Liver (tissue), 9 donors: Measurements from ENCODE around the gene CNPY4. TPM values are rescaled to one million over a fixed set of nuclear protein-coding genes. Genes with fewer than 3 reads are reported as not detected.

Experiments used
- DNase-seq: peaks from one replicate; pipeline ENCODE4 v3.0.0-alpha.2; 2017; ENCODE audit warnings: low spot score
- H3K27ac ChIP-seq, 2 donors: one replicate each; pipeline ENCODE4 v1.7.0; 2013; ENCODE audit warnings: inconsistent platforms in 2 of 2, low read length in 2 of 2, control low read depth in 1 of 2, low read depth in 1 of 2, mild to moderate bottlenecking in 1 of 2
- H3K27me3 ChIP-seq, 4 donors: one replicate each; pipeline versions ENCODE4 v1.6.1 to v1.7.0; 2013; ENCODE audit warnings: low read length in 3 of 4, inconsistent platforms in 1 of 4, mild to moderate bottlenecking in 1 of 4, moderate library complexity in 1 of 4; ENCODE audit not compliant: control insufficient read depth in 4 of 4, insufficient read depth in 4 of 4
- H3K36me3 ChIP-seq, 4 donors: one replicate each; pipeline versions ENCODE4 v1.6.1 to v1.7.0; 2013; ENCODE audit warnings: low read length in 3 of 4, mild to moderate bottlenecking in 3 of 4, low read depth in 1 of 4, moderate library complexity in 1 of 4; ENCODE audit not compliant: control insufficient read depth in 4 of 4, insufficient read depth in 3 of 4
- H3K4me1 ChIP-seq, 4 donors: one replicate each; pipeline versions ENCODE4 v1.6.1 to v1.7.0; 2013; ENCODE audit warnings: low read length in 3 of 4, mild to moderate bottlenecking in 3 of 4, moderate library complexity in 1 of 4; ENCODE audit not compliant: control insufficient read depth in 4 of 4, insufficient read depth in 4 of 4
- H3K4me3 ChIP-seq, 3 donors: one replicate each; pipeline versions ENCODE4 v1.6.1 to v1.7.0; 2013; ENCODE audit warnings: low read length in 3 of 3, control low read depth in 1 of 3, low read depth in 1 of 3, mild to moderate bottlenecking in 1 of 3
- H3K9ac ChIP-seq, 2 donors: one replicate each; pipeline ENCODE4 v1.7.0; 2013; ENCODE audit warnings: low read length in 2 of 2, mild to moderate bottlenecking in 2 of 2, moderate library complexity in 2 of 2, control low read depth in 1 of 2, low read depth in 1 of 2
- H3K9me3 ChIP-seq, 4 donors: one replicate each; pipeline versions ENCODE4 v1.6.1 to v1.7.0; 2013; ENCODE audit warnings: low read length in 3 of 4; ENCODE audit not compliant: control insufficient read depth in 4 of 4
- FOXA1 ChIP-seq: IDR thresholded peaks from 2 replicates; pipeline ENCODE4 v1.6.1; 2016; ENCODE audit warnings: antibody characterized with exemption
- FOXA2 ChIP-seq: IDR thresholded peaks from 2 replicates; pipeline ENCODE4 v1.6.1; 2016; ENCODE audit warnings: antibody characterized with exemption
- GABPA ChIP-seq, 2 donors: IDR thresholded peaks in 1 of 2; conservative IDR thresholded peaks in 1 of 2; 2 replicates each; pipeline ENCODE4 v1.6.1; 2016; ENCODE audit warnings: antibody characterized with exemption in 2 of 2, mild to moderate bottlenecking in 1 of 2, moderate library complexity in 1 of 2
- HNF4A ChIP-seq, 2 donors: conservative IDR thresholded peaks; 2 replicates each; pipeline ENCODE4 v1.6.1; 2016; ENCODE audit warnings: antibody characterized with exemption in 2 of 2, mild to moderate bottlenecking in 2 of 2
- HNF4G ChIP-seq: IDR thresholded peaks from 2 replicates; pipeline ENCODE4 v1.6.1; 2016; ENCODE audit warnings: antibody characterized with exemption
- JUND ChIP-seq, 2 donors: IDR thresholded peaks; 2 replicates each; pipeline ENCODE4 v1.6.1; 2016; ENCODE audit warnings: antibody characterized with exemption in 2 of 2
- NR2F2 ChIP-seq: IDR thresholded peaks from 2 replicates; pipeline ENCODE4 v1.6.1; 2016; ENCODE audit warnings: antibody characterized with exemption
- RAD21 ChIP-seq, 2 donors: IDR thresholded peaks; 2 replicates each; pipeline ENCODE4 v1.6.1; 2016; ENCODE audit warnings: antibody characterized with exemption in 2 of 2, mild to moderate bottlenecking in 2 of 2
- RXRA ChIP-seq, 2 donors: IDR thresholded peaks; 2 replicates each; pipeline ENCODE4 v1.6.1; 2017 to 2018; ENCODE audit warnings: antibody characterized with exemption in 2 of 2, mild to moderate bottlenecking in 1 of 2
- SP1 ChIP-seq: IDR thresholded peaks from 2 replicates; pipeline ENCODE4 v1.6.1; 2018; ENCODE audit warnings: antibody characterized with exemption, mild to moderate bottlenecking
- TAF1 ChIP-seq: conservative IDR thresholded peaks from 2 replicates; pipeline ENCODE4 v1.6.1; 2016; ENCODE audit warnings: antibody characterized with exemption, mild to moderate bottlenecking
- YY1 ChIP-seq: IDR thresholded peaks from 2 replicates; pipeline ENCODE4 v1.6.1; 2016; ENCODE audit warnings: antibody characterized with exemption, mild to moderate bottlenecking
- WGBS: extraction: QIAGEN DNeasy Blood & Tissue Kit; methylation state at CpG from one replicate; pipeline ENCODE4 v1.1.7; 2013; 5-methylcytosine and 5-hydroxymethylcytosine counted together
- polyA plus RNA-seq, 2 donors: library from polyadenylated mRNA; stranded (reverse) in 1 of 2; unstranded in 1 of 2; fragments of 200-250 nt in 1 of 2; fragments of >200 nt in 1 of 2; fragmentation: Nextera tagmentation in 1 of 2; extraction: Ambion mirVana in 1 of 2; gene quantifications; one replicate each; pipeline versions ENCODE4 v1.2.1 to v1.2.3, GENCODE V29; 2013 to 2015
- total RNA-seq, 2 donors: library from RNA; depleted of rRNA; stranded (reverse); fragments of >200 nt; gene quantifications; one replicate each; pipeline ENCODE4 v1.2.3, GENCODE V29; 2014
- TF ChIP-seq, protein P1 (sequence below): IDR thresholded peaks from 2 replicates; pipeline ENCODE4 v1.6.1; 2016; ENCODE audit warnings: antibody characterized with exemption
- TF ChIP-seq, protein P2 (sequence below): IDR thresholded peaks from 2 replicates; pipeline ENCODE4 v1.6.1; 2016; ENCODE audit warnings: antibody characterized with exemption
- TF ChIP-seq, protein P3 (sequence below): IDR thresholded peaks from 2 replicates; pipeline ENCODE4 v1.6.1; 2016; ENCODE audit warnings: antibody characterized with exemption, mild to moderate bottlenecking
- TF ChIP-seq, protein P4 (sequence below): IDR thresholded peaks from 2 replicates; pipeline ENCODE4 v1.6.1; 2016; ENCODE audit warnings: antibody characterized with exemption
- donor health status: healthy.
- donor health status: healthy.
- donor health status: healthy.
- donor health status: healthy.
- donor health status: healthy.

CNPY4 gene
- total and polyA plus RNA-seq, 4 donors: 1.9 to 11.9 (median 3.8) TPM

DNA sequence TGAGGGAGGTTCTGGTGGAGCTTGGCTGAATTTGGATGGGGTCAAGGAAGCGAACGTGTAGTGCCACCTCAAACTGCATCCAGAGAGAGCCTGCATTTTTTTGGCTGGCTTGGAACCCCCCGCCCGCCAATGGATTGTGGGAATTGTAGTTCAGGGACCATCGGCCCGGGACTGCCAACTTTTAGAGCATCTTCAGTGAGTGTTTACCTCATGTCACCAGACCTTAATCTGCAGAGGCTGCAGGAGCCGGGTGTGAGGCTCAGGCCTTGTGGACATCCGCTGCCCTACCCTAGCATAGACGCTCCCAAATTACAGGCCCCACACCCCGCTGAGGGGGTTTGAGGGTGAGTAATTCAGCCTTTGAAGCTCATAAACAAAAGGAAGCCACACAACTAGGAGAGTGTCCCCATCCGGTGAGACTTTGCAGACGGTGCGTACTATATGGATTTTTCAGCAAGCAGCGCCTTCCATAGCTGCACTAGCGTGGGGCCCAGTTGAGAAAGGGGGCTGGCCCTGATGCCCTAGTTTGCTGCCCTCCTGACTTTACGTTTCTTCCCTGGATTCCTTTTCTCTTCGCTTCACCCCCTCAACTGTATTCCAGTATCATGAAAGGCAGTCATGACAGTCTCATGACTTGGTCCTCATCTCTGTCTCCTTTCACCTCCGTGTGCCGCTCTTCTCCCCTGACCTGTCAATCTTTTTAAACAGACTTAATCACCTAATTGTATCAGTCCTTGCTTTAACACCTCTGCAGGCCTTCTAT lies 717 bp downstream of the CNPY4 start:
- H3K27ac ChIP-seq: peak overlapping the region; percentile 60 to 86

DNA sequence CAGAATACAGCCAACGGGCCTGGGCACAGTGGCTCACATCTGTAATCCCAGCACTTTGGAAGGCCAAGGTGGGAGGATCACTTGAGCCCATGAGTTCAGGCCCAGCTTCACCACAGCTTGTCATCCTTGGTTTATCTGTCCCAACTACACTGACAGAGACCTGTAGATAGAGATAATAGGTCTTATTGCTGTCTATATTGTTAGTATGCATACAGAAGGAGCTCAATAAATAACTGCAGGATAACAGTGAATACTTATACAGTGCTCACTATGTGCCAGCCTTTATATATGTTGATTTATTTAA lies 1.3 kb downstream of the CNPY4 start:
- peaks cover 3 to 28% (median 22%) of the 10 kb centered on the region in 4 donors for H3K4me1 ChIP-seq
- H3K27ac ChIP-seq: no peak overlapping the region
- TF ChIP-seq, protein P1, sequence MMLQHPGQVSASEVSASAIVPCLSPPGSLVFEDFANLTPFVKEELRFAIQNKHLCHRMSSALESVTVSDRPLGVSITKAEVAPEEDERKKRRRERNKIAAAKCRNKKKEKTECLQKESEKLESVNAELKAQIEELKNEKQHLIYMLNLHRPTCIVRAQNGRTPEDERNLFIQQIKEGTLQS: no peak
- TF ChIP-seq SP1 (no peak), NR2F2 (no peak), RXRA (IDR thresholded peaks at IDR 0.05) (no peak), FOXA1 (no peak), TAF1 (no peak)
- H3K9ac ChIP-seq: no peak overlapping the region
- H3K27me3 ChIP-seq: no peaks in the 10 kb centered on the region
- DNase-seq: no peak
- WGBS: 61% methylated on average over 1 of the region's 1 CpG
- no peaks in the 10 kb centered on the region for H3K9me3 ChIP-seq
- peak overlapping the region in 1 of 3 donors; percentile 83 for H3K4me3 ChIP-seq
- no peaks in the 10 kb centered on the region for H3K36me3 ChIP-seq

More for the DNA sequence above, 717 bp downstream of the CNPY4 start:
- H3K9me3 ChIP-seq: no peaks in the 10 kb centered on the region
- H3K4me3 ChIP-seq: peak overlapping the region; percentile 47 to 83 (median 48)
- DNase-seq: peak; percentile 68
- no peaks in the 10 kb centered on the region for H3K36me3 ChIP-seq
- H3K4me1 ChIP-seq: peaks cover 3 to 26% (median 21%) of the 10 kb centered on the region in 4 donors
- H3K9ac ChIP-seq: no peak overlapping the region
- 29% methylated on average over 19 of the region's 19 CpGs for WGBS
- TF ChIP-seq FOXA2: no peak
- H3K27me3 ChIP-seq: no peaks in the 10 kb centered on the region

DNA sequence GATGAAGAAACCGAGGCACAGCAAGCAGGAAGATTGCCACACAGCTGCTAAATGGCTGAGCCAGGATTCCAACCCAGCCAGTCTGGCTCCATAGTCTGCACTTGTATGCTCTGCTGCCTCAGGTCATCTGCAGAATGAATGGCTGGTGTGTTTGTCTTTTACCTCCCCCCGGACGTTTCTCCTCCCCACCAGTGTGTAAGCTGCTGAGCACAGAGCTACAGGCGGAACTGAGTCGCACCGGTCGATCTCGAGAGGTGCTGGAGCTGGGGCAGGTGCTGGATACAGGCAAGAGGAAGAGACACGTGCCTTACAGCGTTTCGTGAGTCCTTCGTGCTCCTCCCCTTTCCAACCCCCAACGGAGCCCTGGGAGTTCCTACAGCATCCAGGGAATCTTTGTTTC lies 2.6 kb downstream of the CNPY4 start:
- H3K4me3 ChIP-seq: no peak overlapping the region
- no peaks in the 10 kb centered on the region for H3K27me3 ChIP-seq
- no peaks in the 10 kb centered on the region for H3K9me3 ChIP-seq
- peaks cover 6 to 37% (median 25%) of the 10 kb centered on the region in 4 donors for H3K4me1 ChIP-seq
- no peak for DNase-seq
- TF ChIP-seq, protein P2, sequence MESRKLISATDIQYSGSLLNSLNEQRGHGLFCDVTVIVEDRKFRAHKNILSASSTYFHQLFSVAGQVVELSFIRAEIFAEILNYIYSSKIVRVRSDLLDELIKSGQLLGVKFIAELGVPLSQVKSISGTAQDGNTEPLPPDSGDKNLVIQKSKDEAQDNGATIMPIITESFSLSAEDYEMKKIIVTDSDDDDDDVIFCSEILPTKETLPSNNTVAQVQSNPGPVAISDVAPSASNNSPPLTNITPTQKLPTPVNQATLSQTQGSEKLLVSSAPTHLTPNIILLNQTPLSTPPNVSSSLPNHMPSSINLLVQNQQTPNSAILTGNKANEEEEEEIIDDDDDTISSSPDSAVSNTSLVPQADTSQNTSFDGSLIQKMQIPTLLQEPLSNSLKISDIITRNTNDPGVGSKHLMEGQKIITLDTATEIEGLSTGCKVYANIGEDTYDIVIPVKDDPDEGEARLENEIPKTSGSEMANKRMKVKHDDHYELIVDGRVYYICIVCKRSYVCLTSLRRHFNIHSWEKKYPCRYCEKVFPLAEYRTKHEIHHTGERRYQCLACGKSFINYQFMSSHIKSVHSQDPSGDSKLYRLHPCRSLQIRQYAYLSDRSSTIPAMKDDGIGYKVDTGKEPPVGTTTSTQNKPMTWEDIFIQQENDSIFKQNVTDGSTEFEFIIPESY: no peak
- no peak for TF ChIP-seq NR2F2
- no peak for TF ChIP-seq SP1
- no peak for TF ChIP-seq RAD21 (IDR thresholded peaks at IDR 0.05)
- TF ChIP-seq, protein P1: no peak
- H3K36me3 ChIP-seq: no peaks in the 10 kb centered on the region
- no peak overlapping the region for H3K27ac ChIP-seq
- WGBS: 57% methylated on average over 13 of the region's 13 CpGs
- no peak overlapping the region for H3K9ac ChIP-seq

DNA sequence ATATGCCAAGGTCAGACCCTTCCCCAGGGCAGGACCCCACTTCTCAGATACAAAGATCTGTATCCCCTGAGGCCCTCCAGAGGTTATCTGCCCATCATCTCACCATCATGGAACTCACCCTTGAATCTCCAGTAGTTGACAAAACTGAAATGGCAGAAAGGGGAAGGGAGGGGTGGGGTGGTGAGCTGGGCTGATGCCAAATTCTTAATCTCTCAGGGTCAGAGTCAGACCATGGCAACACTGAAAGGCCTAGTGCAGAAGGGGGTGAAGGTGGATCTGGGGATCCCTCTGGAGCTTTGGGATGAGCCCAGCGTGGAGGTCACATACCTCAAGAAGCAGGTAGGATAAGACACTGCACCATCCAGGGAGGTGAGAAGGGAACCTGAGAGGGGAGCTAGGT lies 3.1 kb downstream of the CNPY4 start:
- peak; percentile 76 for DNase-seq
- Histone ChIP-seq H3K4me3 (no peak overlapping the region), H3K27me3 (no peaks in the 10 kb centered on the region), H3K9ac (no peak overlapping the region), H3K9me3 (no peaks in the 10 kb centered on the region), H3K27ac (no peak overlapping the region), H3K4me1 (peaks cover 6 to 39% (median 27%) of the 10 kb centered on the region in 4 donors), H3K36me3 (no peaks in the 10 kb centered on the region)
- TF ChIP-seq HNF4A (conservative IDR thresholded peaks at IDR 0.05) (no peak), NR2F2 (no peak), HNF4G (no peak), FOXA2 (no peak), GABPA (IDR thresholded peaks at IDR 0.05 in 1 of 2, conservative IDR thresholded peaks at IDR 0.05 in 1 of 2) (no peak), JUND (IDR thresholded peaks at IDR 0.05) (no peak), YY1 (no peak), RAD21 (IDR thresholded peaks at IDR 0.05) (no peak), TAF1 (no peak)
- TF ChIP-seq, protein P3, sequence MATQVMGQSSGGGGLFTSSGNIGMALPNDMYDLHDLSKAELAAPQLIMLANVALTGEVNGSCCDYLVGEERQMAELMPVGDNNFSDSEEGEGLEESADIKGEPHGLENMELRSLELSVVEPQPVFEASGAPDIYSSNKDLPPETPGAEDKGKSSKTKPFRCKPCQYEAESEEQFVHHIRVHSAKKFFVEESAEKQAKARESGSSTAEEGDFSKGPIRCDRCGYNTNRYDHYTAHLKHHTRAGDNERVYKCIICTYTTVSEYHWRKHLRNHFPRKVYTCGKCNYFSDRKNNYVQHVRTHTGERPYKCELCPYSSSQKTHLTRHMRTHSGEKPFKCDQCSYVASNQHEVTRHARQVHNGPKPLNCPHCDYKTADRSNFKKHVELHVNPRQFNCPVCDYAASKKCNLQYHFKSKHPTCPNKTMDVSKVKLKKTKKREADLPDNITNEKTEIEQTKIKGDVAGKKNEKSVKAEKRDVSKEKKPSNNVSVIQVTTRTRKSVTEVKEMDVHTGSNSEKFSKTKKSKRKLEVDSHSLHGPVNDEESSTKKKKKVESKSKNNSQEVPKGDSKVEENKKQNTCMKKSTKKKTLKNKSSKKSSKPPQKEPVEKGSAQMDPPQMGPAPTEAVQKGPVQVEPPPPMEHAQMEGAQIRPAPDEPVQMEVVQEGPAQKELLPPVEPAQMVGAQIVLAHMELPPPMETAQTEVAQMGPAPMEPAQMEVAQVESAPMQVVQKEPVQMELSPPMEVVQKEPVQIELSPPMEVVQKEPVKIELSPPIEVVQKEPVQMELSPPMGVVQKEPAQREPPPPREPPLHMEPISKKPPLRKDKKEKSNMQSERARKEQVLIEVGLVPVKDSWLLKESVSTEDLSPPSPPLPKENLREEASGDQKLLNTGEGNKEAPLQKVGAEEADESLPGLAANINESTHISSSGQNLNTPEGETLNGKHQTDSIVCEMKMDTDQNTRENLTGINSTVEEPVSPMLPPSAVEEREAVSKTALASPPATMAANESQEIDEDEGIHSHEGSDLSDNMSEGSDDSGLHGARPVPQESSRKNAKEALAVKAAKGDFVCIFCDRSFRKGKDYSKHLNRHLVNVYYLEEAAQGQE: no peak
- TF ChIP-seq, protein P4, sequence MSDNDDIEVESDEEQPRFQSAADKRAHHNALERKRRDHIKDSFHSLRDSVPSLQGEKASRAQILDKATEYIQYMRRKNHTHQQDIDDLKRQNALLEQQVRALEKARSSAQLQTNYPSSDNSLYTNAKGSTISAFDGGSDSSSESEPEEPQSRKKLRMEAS: no peak
- 100% methylated on average over 1 of the region's 1 CpG for WGBS
